K562 (cell line): ENCODE results near the gene TIPIN. TPM values are rescaled to one million over a fixed set of nuclear protein-coding genes. Genes with fewer than 3 reads are reported as not detected.

Experiments
- ARID4B ChIP-seq: sonication (generic); formaldehyde crosslinking; IDR thresholded peaks from 2 replicates; pipeline ENCODE4 v1.8.0; 2022; ENCODE audit warnings: mild to moderate bottlenecking, missing genetic modification reagents
- ATF4 ChIP-seq: fragments of 450-650 bp; formaldehyde crosslinking; IDR thresholded peaks from 2 replicates; pipeline ENCODE4 v1.4.0; 2022; ENCODE audit warnings: mild to moderate bottlenecking, moderate library complexity
- CBX1 ChIP-seq: sonication (generic); IDR thresholded peaks from 2 replicates; pipeline ENCODE4 v1.6.1; 2016; ENCODE audit warnings: antibody characterized with exemption, low read depth, mild to moderate bottlenecking
- CCAR2 ChIP-seq: fragments of 200-400 bp; formaldehyde crosslinking; IDR thresholded peaks from 2 replicates; pipeline ENCODE4 v1.6.1; 2017; ENCODE audit warnings: mild to moderate bottlenecking, low read depth, low read length
- CHD4 ChIP-seq: fragments of 200-600 bp; sonication (generic); IDR thresholded peaks from 3 replicates; pipeline ENCODE4 v1.6.1; 2012; ENCODE audit warnings: low read depth, mild to moderate bottlenecking, mixed read lengths, low read length, inconsistent platforms; ENCODE audit not compliant: insufficient read depth, insufficient replicate concordance, poor library complexity, severe bottlenecking
- CTCFL ChIP-seq: IDR thresholded peaks from 2 replicates; pipeline ENCODE4 v1.6.1; 2011; ENCODE audit warnings: borderline replicate concordance, low read depth, mild to moderate bottlenecking, moderate library complexity, low read length; ENCODE audit not compliant: insufficient read depth, poor library complexity, severe bottlenecking
- ETV5 ChIP-seq: sonication (generic); formaldehyde crosslinking; IDR thresholded peaks from 2 replicates; pipeline ENCODE4 v1.4.0; 2020; ENCODE audit warnings: low read depth, mild to moderate bottlenecking, missing genetic modification reagents
- FOXJ3 ChIP-seq: sonication (generic); formaldehyde crosslinking; IDR thresholded peaks from 2 replicates; pipeline ENCODE4 v1.4.0; 2020; ENCODE audit warnings: mild to moderate bottlenecking, missing genetic modification reagents
- HDAC1 ChIP-seq, 2 experiments: fragments of 450-650 bp; IDR thresholded peaks; 2 replicates each; pipeline ENCODE4 v1.6.1; 2016 to 2017; ENCODE audit warnings: inconsistent platforms in 1 of 2, mild to moderate bottlenecking in 1 of 2, moderate library complexity in 1 of 2
- NFATC3 ChIP-seq: fragments of 450-650 bp; IDR thresholded peaks from 2 replicates; pipeline ENCODE4 v1.6.1; 2017; ENCODE audit warnings: mild to moderate bottlenecking
- RBM39 ChIP-seq: fragments of 200-400 bp; formaldehyde crosslinking; optimal IDR thresholded peaks from 2 replicates; pipeline ENCODE3; 2018; ENCODE audit warnings: low read depth, low read length
- STAT5A ChIP-seq: IDR thresholded peaks from 2 replicates; pipeline ENCODE4 v1.6.1; 2012; ENCODE audit warnings: low read length, inconsistent platforms, borderline replicate concordance
- ZNF407 ChIP-seq: fragments of 450-650 bp; IDR thresholded peaks from 2 replicates; pipeline ENCODE4 v1.6.1; 2016; ENCODE audit warnings: low read depth
- polyA plus RNA-seq, 8 experiments: library from polyadenylated mRNA; depleted of rRNA in 4 of 8; stranded (reverse) in 5 of 8; unstranded in 3 of 8; fragments of >200 nt; fragmentation: Nextera tagmentation in 2 of 8; fragmentation: Illumina TruSeq in 1 of 8; extraction: Ambion mirVana in 2 of 8; extraction: Trizol in 1 of 8; gene quantifications; 2 replicates each; pipeline versions ENCODE4 v1.2.1 to v1.2.3, GENCODE V29; 2011 to 2014; ENCODE audit warnings: inconsistent platforms in 1 of 8, missing spikeins in 1 of 8
- total RNA-seq, 7 experiments: library from RNA; depleted of rRNA in 6 of 7; stranded (reverse); fragments of >200 nt in 6 of 7; fragmentation: Illumina TruSeq in 2 of 7; extraction: Trizol in 2 of 7; gene quantifications; 2 replicates each; pipeline versions ENCODE4 v1.2.1 to v1.2.3, GENCODE V29; 2011 to 2021; ENCODE audit warnings: low replicate concordance in 1 of 7

TIPIN gene
- total and polyA plus RNA-seq, 9 of the 15 experiments (the other 6 are each of a cell fraction or from before 2014, with no cell fraction given): 22.9 to 61.4 (median 42.0) TPM

GRCh38 chr15:66356077-66356358 lies 467 bp downstream of the TIPIN start (continued):
- TF ChIP-seq ZNF407 (no peak), HDAC1 (IDR thresholded peaks at IDR 0.05) (no peak), RBM39 (no peak), CHD4 (no peak), ARID4B (peak; percentile 35; the same call in 1 of the 2 replicates), CCAR2 (no peak), ETV5 (CRISPR knock-in tag) (no peak), FOXJ3 (CRISPR knock-in tag) (no peak), NFATC3 (no peak), CBX1 (no peak), STAT5A (no peak), CTCFL (no peak), ATF4 (no peak)
